GM19438 (cell line): ENCODE measurements around the gene KIAA0930.
"Not testable (repeated sequence)": the region's sequence is repeated elsewhere in the genome, so short reads cannot be mapped to it uniquely, and the experiment has no call there.

Experiments used
- ATAC-seq: cut with Tn5 transposase; IDR thresholded peaks from one replicate; pipeline ENCODE4 v1.9.1; 2021; ENCODE audit warnings: low read depth; ENCODE audit not compliant: unreplicated experiment

Gene KIAA0930

GRCh38 chr22:45240810-45241631, at the start of gene KIAA0930:
Gene KIAA0930 (minus strand): TSS chr22:45240894. CDS start chr22:45240703, 191 bp downstream.
- ATAC-seq, result no peak

GRCh38 chr22:45286854-45287551, 46.3 kb upstream of the KIAA0930 start:
- no peak for ATAC-seq

GRCh38 chr22:45285263-45286058, 44.8 kb upstream of the KIAA0930 start:
- no peak for ATAC-seq

GRCh38 chr22:45284705-45285262, 44.1 kb upstream of the KIAA0930 start, which contains the start of gene UPK3A:
Gene UPK3A (plus strand): TSS chr22:45284949. CDS start chr22:45285014, 65 bp downstream.
- ATAC-seq, result no peak

- ATAC-seq, result no peak
These were observed 40.3 kb upstream of the KIAA0930 start for GRCh38 chr22:45281010-45281409.

- ATAC-seq, result no peak
These were observed 39.9 kb upstream of the KIAA0930 start for GRCh38 chr22:45280587-45280980.

GRCh38 chr22:45278125-45278524, 37.4 kb upstream of the KIAA0930 start:
- no peak for ATAC-seq

- not testable (repeated sequence) for ATAC-seq
These were observed 37.0 kb upstream of the KIAA0930 start for GRCh38 chr22:45277720-45278119.

GRCh38 chr22:45276507-45277105, 35.9 kb upstream of the KIAA0930 start:
- ATAC-seq, result no peak

GRCh38 chr22:45273452-45274075, 32.9 kb upstream of the KIAA0930 start:
- ATAC-seq, result no peak

- ATAC-seq, result no peak
These were observed 31.8 kb upstream of the KIAA0930 start for GRCh38 chr22:45272498-45272897.

GRCh38 chr22:45271667-45272201, 31.0 kb upstream of the KIAA0930 start:
- ATAC-seq, result no peak

GRCh38 chr22:45270095-45271020, 29.7 kb upstream of the KIAA0930 start:
- ATAC-seq, result no peak

- no peak for ATAC-seq
These were observed 28.5 kb upstream of the KIAA0930 start for GRCh38 chr22:45268958-45269844.

- no peak for ATAC-seq
These were observed 27.7 kb upstream of the KIAA0930 start for GRCh38 chr22:45268167-45268957.

GRCh38 chr22:45265535-45265934, 24.8 kb upstream of the KIAA0930 start:
- no peak for ATAC-seq
